Measurements from ENCODE around the gene KAT6B.

Gene KAT6B

DNA sequence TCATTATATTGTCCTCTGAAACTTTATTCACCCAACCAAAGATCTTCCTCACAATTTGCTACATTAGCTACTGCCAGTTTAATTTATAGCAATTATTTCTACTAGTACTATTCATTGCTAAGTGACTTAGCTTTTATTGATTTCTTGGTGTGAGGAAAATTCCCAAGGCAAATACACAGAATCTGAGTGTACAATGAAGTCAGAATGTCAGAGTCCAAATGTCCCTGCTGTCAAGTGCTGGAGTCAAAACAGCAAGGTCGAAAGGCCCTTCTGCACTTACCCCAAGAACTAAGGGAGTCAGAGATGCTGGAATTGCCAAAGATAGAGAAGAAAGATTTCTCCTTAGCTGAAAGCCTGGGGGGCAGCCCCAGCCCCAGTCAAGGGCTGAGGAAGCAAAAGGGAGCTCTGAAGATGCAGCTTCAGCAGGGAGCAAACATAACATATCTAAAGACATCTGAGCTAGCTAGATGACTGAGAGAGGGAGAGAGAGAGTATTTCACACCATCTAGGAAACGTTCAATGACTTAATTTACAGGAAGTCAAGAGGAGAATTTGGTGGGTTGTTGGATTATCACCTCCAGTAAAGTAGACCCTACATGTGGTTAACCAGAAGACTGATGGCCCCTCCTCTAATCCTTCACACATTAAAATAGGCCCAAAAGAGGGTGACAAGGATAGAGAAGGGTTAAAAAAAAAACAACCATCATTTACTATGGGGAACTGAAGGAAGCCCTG is 248.5 kb downstream of the KAT6B start:
- DNase-seq = no peak

GRCh38 chr10:75076348-75076747 is 249.9 kb downstream of the KAT6B start:
- DNase-seq = no peak

GRCh38 chr10:75079436-75080083 is 253.2 kb downstream of the KAT6B start:
- no peak for DNase-seq

- no peak for DNase-seq
Observed at GRCh38 chr10:75080554-75080953, 254.2 kb downstream of the KAT6B start.

DNA sequence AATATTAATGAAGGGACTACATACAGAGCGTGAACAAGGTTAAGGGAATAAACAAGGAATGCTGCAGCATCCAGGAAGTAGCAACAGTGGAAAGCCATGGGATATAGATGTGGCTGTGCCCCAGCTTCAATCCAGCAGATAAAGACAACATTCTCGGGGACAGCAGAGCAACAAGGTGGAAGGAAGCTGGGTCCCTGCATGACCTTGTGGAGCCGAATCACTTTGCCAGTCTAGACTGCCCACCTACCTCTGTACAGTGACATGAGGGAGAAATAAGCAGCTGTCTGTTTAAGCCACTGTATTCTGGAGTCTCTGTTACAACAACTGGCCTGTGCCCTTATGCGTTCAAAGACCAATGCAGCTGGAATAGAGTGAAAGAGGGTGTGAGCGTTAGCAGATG is 255.0 kb downstream of the KAT6B start:
- no peak for DNase-seq

All from inflammatory macrophage (primary cell).